Measurements from ENCODE around the gene SYCE3.

Gene SYCE3

GRCh38 chr22:50530580-50530876 lies 32.2 kb downstream of the SYCE3 start:
- peak overlapping the region; percentile 7 for H3K4me3 ChIP-seq (ENCODE audit: low read length)
- DNase-seq (ENCODE audit: low read depth) = no peak
- TF ChIP-seq, protein P1, sequence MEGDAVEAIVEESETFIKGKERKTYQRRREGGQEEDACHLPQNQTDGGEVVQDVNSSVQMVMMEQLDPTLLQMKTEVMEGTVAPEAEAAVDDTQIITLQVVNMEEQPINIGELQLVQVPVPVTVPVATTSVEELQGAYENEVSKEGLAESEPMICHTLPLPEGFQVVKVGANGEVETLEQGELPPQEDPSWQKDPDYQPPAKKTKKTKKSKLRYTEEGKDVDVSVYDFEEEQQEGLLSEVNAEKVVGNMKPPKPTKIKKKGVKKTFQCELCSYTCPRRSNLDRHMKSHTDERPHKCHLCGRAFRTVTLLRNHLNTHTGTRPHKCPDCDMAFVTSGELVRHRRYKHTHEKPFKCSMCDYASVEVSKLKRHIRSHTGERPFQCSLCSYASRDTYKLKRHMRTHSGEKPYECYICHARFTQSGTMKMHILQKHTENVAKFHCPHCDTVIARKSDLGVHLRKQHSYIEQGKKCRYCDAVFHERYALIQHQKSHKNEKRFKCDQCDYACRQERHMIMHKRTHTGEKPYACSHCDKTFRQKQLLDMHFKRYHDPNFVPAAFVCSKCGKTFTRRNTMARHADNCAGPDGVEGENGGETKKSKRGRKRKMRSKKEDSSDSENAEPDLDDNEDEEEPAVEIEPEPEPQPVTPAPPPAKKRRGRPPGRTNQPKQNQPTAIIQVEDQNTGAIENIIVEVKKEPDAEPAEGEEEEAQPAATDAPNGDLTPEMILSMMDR (conservative IDR thresholded peaks at IDR 0.05; ENCODE audit: low read depth, low read length) = no peak

- TF ChIP-seq, protein P1 (conservative IDR thresholded peaks at IDR 0.05; ENCODE audit: low read depth, low read length) = no peak
- H3K4me3 ChIP-seq (ENCODE audit: low read length) = peak within 1 kb of the TSS; percentile 7
- DNase-seq (ENCODE audit: low read depth) = no peak
Observed at GRCh38 chr22:50529897-50530579, 32.7 kb downstream of the SYCE3 start, which contains the start of gene TYMP. Gene TYMP, minus strand, starts transcription at chr22:50530012. Its CDS starts 303 bp downstream, at chr22:50529709.

- TF ChIP-seq, protein P1 (conservative IDR thresholded peaks at IDR 0.05; ENCODE audit: low read depth, low read length) = no peak
- H3K4me3 ChIP-seq (ENCODE audit: low read length) = no peak overlapping the region
- DNase-seq (ENCODE audit: low read depth) = no peak
Observed at GRCh38 chr22:50529416-50529896, 33.3 kb downstream of the SYCE3 start.

GRCh38 chr22:50528682-50529415 lies 33.9 kb downstream of the SYCE3 start:
- no peak for DNase-seq (ENCODE audit: low read depth)
- TF ChIP-seq, protein P1 (conservative IDR thresholded peaks at IDR 0.05; ENCODE audit: low read depth, low read length) = no peak
- no peak overlapping the region for H3K4me3 ChIP-seq (ENCODE audit: low read length)

- H3K4me3 ChIP-seq (ENCODE audit: low read length) = no peak overlapping the region
- no peak for DNase-seq (ENCODE audit: low read depth)
- TF ChIP-seq, protein P1 (conservative IDR thresholded peaks at IDR 0.05; ENCODE audit: low read depth, low read length) = no peak
Observed at GRCh38 chr22:50527921-50528681, 34.6 kb downstream of the SYCE3 start.

- TF ChIP-seq, protein P1 (conservative IDR thresholded peaks at IDR 0.05; ENCODE audit: low read depth, low read length) = no peak
- no peak for DNase-seq (ENCODE audit: low read depth)
- H3K4me3 ChIP-seq (ENCODE audit: low read length) = peak overlapping the region; percentile 32
Observed at GRCh38 chr22:50526834-50527801, 35.6 kb downstream of the SYCE3 start.
